Activated CD8-positive, alpha-beta memory T cell treated with anti-CD3 and anti-CD28 coated beads, Interleukin-2, amount 50 U/mL, for 4 hours (primary cell): Measurements from ENCODE around the gene KDM4D.
"Not testable (repeated sequence)": the region's sequence is repeated elsewhere in the genome, so short reads cannot be mapped to it uniquely, and the experiment has no call there.

Experiments used
- DNase-seq: peaks from one replicate; pipeline ENCODE4 v3.0.0-alpha.2; 2020

Gene KDM4D

DNA sequence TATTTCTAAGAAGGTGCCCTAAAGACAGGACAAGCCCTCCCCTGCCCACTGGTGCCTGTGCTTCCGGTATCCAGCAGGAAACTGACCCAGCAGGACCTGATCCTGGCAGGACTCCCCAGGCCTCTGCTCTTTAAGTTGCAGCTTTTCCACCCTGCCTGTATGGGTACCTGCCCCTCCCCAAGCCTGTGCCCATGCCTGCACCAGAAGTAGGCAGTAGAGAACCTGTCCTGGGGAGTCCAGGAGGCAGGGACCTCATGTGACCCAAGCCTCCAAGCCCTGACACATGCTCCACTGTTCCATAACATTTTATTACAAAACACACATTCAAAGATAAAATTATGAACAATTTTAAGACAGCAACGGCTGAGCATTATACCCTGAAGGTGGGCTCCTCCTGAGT lies 14.3 kb upstream of the KDM4D start:
- DNase-seq, result no peak

DNA sequence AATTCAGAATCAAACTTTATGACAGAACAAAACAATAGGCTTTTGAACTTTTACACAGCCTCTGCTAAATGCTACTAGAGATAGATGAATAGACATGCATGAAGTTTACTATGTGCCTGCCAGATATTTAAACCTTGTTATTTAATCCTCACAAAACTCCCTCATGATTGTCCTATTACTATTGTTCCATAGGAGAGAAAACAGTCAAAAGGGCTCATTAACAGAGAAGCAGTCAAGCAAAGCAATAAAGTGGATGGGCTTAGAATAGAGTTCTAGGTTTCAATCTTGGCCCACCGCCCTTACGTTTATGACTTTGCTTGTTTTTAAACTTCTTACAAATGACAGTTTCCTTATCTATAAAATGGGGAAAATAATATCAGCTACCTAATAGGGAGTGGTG lies 13.0 kb upstream of the KDM4D start:
- DNase-seq, result no peak

DNA sequence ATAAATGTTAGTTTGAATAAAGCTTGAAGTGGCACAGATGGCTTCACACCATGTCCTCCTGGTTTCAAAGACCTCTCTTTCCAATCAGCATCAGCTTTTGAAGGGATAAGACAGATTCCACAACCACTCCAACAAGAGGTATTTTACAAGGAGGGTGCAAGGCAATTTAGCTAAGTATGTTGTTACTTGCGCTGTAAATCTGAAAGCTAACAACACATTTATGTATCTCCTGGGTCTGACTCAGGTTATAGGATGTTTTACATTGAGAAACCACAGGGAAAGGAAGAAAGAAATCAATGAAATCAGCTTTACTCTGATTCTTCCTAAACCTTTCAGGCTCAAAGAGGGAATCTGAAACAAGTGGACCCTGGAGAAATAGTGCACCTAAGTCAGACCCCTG lies 12.3 kb upstream of the KDM4D start:
- no peak for DNase-seq

DNA sequence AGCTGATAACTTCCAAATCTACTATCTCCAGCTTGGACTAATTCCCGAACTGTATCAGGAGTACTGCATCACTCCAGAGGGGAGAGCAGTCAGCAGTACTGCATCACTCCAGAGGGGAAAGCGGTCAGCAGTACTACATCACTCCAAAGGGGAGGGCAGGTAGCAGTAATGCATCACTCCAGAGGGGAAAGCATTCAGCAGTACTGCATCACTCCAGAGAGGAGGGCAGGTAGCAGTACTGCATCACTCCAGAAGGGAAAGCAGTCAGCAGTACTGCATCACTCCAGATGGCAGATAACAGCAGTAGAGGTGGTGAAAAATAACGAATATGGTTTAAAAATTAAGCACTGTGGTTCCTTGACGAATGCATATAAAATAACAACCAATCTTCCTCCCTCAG lies 8.6 kb upstream of the KDM4D start:
- DNase-seq, result no peak

DNA sequence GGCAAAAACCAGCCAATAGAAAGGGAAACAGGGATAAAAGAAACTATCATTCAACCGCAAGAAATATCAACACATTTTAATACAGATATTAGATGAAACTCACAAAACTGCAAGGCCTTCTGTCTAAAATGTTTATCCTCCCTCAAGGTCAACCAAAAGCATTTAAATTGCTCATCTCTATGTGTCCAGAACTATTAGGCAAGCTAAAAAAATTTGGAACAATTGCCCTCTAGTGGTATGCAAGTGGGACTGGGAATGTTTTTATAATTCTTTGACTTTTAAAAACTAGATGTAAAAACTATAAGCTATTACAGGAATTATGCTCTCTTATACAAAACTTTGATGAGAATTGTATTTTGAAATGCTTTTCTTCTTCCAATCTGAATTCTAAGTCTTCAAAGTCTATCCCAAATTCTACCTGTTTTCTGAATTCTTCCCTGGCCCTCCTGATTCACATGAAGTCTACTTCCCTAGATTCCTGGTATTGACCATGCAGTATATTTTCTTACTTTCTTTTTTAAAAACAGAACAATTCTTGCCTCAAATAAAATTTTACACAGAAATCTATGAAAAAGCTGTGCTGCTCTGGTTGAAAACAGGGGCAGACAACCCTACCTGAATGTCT lies 5.1 kb upstream of the KDM4D start:
- DNase-seq, result no peak

DNA sequence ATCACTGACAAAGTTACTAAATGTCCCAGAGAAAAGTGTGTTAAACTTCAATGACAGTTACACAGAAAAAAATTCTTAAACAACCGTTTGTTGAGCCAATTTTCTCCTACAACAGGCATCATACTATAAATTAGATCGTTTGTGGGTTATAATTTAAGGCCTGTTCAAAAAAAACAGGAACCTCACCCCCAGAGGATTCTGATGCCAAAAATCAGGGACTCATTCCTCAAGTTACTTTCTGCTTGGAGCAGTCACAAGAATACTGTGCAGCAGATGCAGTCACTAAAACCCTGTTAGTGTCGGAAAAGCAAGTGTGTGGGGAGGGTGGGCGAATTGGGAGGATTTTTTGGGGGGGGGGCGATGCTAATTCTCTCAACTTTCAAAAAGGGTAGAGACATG lies 810 bp upstream of the KDM4D start:
- no peak for DNase-seq

DNA sequence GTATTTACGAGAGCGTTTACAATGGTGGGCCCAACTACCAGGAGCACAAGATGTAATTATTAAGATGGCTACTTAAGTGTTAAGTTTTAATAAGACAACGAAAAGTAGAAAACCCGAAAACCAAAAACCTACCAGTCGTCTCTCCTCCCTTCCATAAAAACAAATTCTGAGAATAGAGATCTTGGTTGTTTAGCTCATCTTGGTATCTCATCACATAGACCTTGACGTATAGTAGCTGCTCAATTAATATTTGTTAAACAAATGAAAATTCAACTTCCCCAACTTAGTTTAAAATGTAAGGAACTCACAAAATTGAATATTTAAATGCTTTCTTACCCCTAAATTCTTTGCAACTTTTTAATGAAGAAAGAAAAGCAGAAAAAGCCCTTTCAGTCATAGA lies 669 bp downstream of the KDM4D start:
- DNase-seq, result no peak

DNA sequence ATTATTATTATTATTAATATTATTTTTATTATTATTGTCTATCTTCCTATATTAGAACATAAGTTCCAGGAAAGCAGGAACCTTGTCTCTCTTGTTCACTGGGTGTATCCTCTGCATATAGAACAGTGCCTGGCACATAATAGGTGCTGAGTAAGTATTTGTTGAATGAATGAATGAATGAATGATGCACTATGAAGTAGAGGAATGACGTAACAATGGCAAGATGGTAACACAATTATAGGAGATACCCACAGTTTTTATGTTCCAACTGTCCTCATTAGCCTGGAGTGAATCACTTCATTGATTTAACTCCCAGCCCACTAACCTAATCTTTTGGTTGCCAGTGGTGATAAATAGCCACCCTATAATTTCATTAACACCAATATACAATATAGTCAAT lies 2.1 kb downstream of the KDM4D start:
- no peak for DNase-seq

DNA sequence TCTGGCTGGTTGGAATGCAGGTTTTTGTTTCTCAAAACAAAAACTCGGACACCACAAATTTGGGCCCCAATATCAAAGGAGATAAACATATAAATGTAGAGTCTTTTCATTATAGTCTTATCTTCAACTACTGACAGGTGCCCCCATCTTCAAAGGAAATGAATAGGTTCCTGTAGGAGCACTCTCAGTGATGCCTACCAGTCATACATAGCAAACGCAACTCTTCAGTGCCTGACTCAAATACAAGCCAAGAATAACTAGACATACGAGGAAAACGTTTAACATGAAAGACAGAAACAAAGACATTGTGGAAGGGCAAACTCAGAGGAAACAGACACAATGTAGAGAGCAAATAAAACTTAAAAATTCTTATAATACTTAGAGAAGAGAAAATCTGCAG lies 13.9 kb downstream of the KDM4D start:
- no peak for DNase-seq

DNA sequence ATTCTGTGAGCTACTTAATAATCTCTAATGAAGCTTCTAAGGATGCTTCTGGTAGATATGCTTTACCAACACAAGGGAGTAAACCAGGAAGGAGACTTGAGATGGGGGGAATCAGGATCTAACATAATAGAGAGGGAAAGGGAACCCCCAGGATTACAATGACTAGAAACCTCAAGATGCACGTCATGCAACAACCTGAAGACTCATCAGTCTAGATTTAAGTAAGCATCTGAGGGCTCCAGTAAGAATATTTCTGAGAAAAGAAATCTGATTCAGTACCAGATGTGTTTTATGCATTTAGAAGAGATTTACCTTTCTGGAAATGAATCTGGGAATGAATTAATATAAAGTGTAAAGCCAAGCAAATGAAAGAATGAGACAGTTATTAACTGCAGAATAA lies 15.2 kb downstream of the KDM4D start:
- DNase-seq, result no peak

DNA sequence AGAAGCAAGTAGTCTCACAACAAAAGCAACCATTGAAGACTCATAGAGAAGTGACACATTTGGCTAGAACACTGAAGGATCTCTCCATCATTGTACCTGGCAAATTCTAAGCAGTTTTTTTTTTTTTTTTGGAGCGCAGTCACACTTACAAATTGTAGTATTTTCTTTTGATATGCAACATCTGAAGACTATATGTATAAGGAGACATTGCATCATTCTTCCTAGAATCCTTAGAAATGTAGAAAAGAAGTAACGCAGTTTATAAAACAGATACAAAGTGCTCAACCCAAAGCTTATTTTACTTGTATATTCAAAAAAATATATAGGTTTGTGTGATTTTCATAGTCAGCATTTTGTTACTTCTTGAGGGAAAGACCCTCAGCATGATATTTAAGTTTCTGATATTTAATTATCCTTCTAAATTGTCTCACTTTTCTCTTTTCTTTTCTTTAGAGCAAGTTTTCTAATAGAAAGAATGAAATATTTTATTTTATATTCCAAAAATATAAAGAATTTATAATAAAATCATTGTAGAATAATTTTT lies 20.0 kb downstream of the KDM4D start:
- DNase-seq, result no peak

DNA sequence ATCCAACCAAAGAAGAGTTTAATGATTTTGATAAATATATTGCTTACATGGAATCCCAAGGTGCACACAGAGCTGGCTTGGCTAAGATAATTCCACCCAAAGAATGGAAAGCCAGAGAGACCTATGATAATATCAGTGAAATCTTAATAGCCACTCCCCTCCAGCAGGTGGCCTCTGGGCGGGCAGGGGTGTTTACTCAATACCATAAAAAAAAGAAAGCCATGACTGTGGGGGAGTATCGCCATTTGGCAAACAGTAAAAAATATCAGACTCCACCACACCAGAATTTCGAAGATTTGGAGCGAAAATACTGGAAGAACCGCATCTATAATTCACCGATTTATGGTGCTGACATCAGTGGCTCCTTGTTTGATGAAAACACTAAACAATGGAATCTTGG lies 23.9 kb downstream of the KDM4D start:
- DNase-seq, result no peak

DNA sequence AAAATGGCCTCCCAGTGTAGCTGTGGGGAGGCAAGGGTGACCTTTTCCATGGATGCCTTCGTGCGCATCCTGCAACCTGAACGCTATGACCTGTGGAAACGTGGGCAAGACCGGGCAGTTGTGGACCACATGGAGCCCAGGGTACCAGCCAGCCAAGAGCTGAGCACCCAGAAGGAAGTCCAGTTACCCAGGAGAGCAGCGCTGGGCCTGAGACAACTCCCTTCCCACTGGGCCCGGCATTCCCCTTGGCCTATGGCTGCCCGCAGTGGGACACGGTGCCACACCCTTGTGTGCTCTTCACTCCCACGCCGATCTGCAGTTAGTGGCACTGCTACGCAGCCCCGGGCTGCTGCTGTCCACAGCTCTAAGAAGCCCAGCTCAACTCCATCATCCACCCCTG lies 24.8 kb downstream of the KDM4D start:
- no peak for DNase-seq

DNA sequence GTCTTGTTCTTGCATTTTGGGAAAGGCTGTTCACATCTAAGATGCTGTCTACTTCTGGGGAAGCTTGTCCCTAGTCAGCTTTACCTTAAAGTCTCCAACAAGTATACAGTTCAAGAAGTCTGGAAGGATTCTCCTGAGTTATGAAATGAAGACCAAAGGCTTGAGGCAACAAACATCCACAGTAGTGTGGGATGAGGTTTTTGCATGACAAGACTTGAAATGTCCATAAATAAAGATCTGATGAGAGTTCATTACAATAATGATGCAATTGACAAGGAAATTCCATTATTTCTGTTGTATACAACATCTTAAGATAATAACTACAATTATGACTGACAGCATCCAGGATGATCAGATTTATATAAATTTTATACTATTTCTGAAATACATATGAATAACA lies 30.2 kb downstream of the KDM4D start:
- DNase-seq, result no peak

DNA sequence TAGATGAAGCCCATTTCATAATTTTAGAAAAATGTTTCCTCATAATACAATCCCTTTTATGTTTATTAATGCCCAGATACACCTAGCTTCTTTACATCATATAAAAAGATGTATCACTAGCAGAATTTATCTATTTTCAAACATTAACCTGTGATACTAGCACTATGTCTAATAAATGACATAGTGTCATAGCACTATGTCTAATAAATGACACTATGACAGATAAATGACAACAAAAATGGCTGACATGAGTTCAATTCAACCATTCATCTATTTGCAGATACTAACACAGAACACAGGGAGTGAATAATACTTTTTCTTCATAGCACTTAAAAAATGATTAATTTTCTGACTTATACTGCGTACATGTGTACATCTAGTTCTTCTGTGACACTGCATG lies 32.1 kb downstream of the KDM4D start:
- no peak for DNase-seq

DNA sequence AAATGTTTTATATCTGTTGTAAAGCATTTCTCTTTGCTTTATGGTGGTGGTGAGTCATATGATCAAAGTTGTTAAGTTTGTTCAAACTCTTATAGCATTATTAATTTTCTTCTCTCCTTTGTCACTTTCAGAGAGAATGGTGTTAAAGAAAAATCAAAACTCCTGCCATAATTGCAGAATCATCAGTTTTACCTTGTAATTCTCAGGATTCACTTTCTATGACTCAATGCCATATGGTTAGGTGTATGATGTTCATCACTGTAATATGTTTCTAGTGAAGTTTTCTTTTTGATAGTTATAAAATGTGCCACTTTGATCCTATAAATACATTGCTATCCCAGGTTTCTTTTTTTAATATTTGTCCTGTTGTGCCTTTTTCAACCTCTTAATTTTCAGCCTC lies 37.9 kb downstream of the KDM4D start:
- no peak for DNase-seq

DNA sequence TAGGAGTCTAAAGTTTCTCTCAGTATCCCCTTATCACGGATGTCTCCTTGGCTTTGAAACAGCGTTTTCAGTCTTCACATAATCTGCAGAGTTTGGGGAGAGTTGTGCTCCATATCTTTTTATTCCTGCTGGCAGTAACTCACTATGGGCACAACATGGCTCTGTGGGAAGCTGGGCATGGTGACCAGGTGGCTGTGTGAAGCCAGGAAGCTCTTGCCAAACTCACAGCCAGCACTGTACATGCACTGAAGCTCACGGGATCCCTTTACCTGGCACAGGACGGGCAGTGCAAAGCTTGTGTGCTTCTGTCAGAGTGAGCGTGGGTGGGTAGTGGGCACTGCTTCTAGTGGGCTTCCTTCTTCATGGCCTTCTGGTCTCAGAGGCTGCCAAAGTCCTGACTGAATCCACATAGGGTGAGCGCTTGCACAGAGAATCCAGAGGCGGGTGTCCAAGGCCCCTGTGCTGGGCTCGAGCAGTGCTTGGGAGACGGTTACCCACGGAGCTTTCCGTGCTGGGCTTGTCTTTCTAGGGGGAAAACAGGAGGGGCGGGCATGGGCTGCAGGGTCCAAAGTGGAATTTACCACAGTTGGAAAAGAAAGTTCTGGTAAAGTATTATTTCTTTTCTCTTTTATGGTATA lies 40.8 kb downstream of the KDM4D start:
- no peak for DNase-seq

DNA sequence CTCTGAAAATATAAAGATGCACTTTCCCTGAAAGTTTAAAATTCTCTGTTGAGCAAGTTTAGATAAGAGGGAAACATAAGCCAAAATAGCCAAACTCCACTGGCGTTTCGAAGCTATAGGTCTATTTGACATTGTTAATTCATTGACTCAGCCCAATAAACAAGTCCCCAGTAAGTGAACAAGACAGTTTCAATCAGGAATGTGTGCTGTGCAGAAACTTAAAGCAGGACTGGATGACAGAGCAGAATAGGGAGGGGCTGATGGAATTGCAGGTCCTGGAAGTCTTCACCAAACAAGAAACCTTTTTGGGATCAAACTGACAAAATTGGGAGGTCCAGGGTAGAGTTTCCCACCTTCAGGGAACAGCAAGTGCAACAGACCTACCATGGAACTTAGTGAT lies 42.6 kb downstream of the KDM4D start:
- DNase-seq, result no peak

DNA sequence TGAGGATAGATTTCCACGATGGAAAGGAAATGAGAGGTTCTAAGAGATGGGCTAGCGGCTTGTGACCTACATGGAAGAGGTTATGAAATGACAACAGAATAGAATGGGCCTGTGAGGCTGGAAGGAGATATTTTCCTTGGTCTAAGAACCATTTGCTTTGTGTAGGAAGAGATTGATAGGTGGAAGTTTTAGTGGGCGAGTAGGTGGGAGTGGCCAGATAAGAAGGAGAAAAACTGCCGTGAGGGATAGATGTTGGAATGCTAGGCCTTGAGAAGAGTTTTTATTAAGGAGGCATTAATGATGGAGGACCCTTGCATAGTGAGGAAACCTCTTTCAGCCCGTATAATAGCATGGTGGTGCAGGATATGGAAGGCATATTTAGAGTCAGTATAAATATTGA lies 48.0 kb downstream of the KDM4D start:
- DNase-seq, result not testable (repeated sequence)

DNA sequence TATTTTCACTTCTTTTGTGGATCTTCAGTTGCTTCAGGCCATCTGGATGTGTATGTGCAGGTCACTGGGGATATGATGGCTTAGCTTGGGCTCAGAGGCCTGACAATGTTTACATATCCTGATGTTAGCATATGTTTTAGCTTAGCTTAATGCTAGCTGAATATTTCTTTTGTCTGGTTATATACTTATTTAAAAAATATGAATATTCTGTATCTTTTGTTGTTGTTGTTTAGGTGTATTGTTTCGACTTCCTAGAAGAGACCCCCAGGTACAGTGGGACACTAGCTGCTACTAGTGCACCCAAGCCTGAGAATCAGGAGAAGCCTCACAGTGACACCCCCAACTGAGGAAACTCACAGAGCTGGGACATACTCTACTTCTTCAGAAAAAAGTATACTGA lies 51.4 kb downstream of the KDM4D start, which contains the start of gene KDM4E:
TSS of gene KDM4E (plus strand) at position 301 of the 400 bp plus-strand sequence. CDS start 300 bp downstream, outside the sequence.
- no peak for DNase-seq

DNA sequence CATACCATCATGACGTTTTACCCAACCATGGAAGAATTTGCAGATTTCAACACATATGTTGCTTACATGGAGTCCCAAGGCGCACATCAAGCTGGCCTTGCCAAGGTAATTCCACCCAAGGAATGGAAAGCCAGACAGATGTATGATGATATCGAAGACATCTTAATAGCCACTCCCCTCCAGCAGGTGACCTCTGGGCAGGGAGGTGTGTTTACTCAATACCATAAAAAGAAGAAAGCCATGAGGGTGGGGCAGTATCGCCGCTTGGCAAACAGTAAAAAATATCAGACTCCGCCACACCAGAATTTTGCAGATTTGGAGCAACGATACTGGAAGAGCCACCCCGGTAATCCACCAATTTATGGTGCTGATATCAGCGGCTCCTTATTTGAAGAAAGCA lies 52.1 kb downstream of the KDM4D start:
- not testable (repeated sequence) for DNase-seq

DNA sequence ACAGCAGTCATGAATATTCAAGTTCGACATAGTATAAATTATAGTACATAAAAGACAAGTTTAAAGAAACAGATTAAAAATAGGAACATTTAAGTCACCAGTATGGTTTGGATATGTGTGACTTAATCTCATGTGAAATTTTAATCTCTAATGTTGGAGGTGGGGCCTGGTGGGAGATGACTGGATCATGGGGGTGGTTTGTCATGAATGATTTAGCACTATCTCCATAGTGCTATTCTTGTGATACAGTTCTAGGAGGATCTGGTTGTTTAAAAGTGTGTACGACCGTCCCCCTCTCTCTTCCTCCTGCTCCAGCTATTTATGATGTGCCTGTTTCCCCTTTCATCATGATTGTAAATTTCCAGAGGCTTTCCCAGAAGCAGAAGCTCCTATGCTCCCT lies 54.8 kb downstream of the KDM4D start:
- no peak for DNase-seq

DNA sequence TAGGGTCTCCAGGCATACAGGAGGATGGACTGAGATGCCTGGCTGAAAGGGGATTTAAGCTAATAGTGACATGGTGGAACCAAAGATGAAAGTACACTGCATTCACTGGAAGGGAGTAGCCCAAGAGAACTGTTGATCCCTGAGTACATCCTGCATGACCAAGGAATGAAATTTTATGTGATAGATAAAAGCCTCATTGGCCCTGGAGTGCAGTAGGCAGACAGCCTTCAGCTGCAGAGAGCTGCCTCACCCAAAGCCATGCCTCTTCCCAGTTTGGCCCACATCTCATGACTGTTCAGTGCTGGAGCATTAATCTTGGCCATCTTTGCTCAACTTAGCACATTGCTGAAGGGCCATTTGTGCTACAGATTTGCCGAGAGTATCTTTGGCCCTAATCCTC lies 59.5 kb downstream of the KDM4D start:
- no peak for DNase-seq

DNA sequence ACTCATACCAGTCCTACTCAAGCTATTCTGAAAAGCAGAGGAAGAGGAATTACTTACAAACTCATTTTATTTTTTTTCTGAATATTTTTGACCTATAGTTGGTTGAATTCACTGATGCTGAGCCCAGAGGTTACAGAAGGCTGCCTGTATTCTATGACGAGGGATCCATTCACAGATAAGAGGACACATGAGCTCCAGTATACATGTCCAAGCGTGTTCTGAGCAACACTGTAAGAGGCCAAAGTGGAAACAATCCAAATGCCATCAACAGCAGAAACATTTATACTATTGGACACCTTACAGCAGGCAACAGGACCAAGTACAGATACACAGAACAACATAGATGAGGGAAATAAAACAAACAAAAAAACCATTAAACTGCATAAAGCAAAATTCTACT lies 61.8 kb downstream of the KDM4D start:
- no peak for DNase-seq
